ENCODE data around the gene ERFE. TPM values are rescaled to one million over a fixed set of nuclear protein-coding genes. Genes with fewer than 3 reads are reported as not detected.
A peak's percentile ranks its signal among the peaks of the same experiment; 100 is the strongest.

Gene ERFE
- total and polyA plus RNA-seq, 8 donors: 0.14 to 4.9 (median 0.70) TPM; not detected in 2

GRCh38 chr2:238152771-238153688 is 5.7 kb upstream of the ERFE start:
- intact Hi-C loops (cut with DNase I): no loop called here
- Histone ChIP-seq H3K36me3 (no peaks in the 10 kb centered on the region), H3K27ac (no peak overlapping the region), H3K4me1 (no peaks in the 10 kb centered on the region), H3K27me3 (no peaks in the 10 kb centered on the region), H3K9me3 (no peaks in the 10 kb centered on the region), H3K4me3 (no peak overlapping the region)
- no peak for ATAC-seq
- no peak for FAIRE-seq
- no peak for TF ChIP-seq CTCF (IDR thresholded peaks at IDR 0.05)
- 79 to 80% methylated on average over 19 to 22 of the region's 22 CpGs for WGBS, 2 donors
- DNase-seq: peak in 2 of 6 donors; percentile 33 to 40

GRCh38 chr2:238154570-238154969 is 4.2 kb upstream of the ERFE start:
- intact Hi-C loops (cut with DNase I): no loop called here
- H3K9me3 ChIP-seq: no peaks in the 10 kb centered on the region
- no peak overlapping the region for H3K4me3 ChIP-seq
- DNase-seq: peak in 1 of 6 donors; percentile 25
- no peaks in the 10 kb centered on the region for H3K4me1 ChIP-seq
- no peak for FAIRE-seq
- H3K36me3 ChIP-seq: no peaks in the 10 kb centered on the region
- ATAC-seq: no peak
- no peak overlapping the region for H3K27ac ChIP-seq
- no peak for TF ChIP-seq CTCF (IDR thresholded peaks at IDR 0.05)
- H3K27me3 ChIP-seq: no peaks in the 10 kb centered on the region
- 91 to 95% methylated on average over 10 of the region's 10 CpGs for WGBS, 2 donors

- intact Hi-C loops (cut with DNase I): no loop called here
- H3K27ac ChIP-seq: no peak overlapping the region
- peak in 1 of 4 donors; percentile 45 for ATAC-seq
- no peak for TF ChIP-seq CTCF (IDR thresholded peaks at IDR 0.05)
- FAIRE-seq: no peak
- DNase-seq: peak in 1 of 6 donors; percentile 10
- no peaks in the 10 kb centered on the region for H3K36me3 ChIP-seq
- no peaks in the 10 kb centered on the region for H3K9me3 ChIP-seq
- no peak overlapping the region for H3K4me3 ChIP-seq
- H3K4me1 ChIP-seq: no peaks in the 10 kb centered on the region
- no peaks in the 10 kb centered on the region for H3K27me3 ChIP-seq
- 82 to 87% methylated on average over 19 of the region's 19 CpGs for WGBS, 2 donors
These were observed 3.6 kb upstream of the ERFE start for GRCh38 chr2:238155051-238155760.

GRCh38 chr2:238155761-238156694 is 2.7 kb upstream of the ERFE start:
- FAIRE-seq: no peak
- Histone ChIP-seq H3K36me3 (no peaks in the 10 kb centered on the region), H3K9me3 (no peaks in the 10 kb centered on the region), H3K4me3 (no peak overlapping the region), H3K27ac (no peak overlapping the region), H3K4me1 (no peaks in the 10 kb centered on the region), H3K27me3 (no peaks in the 10 kb centered on the region)
- intact Hi-C loops (cut with DNase I): no loop called here
- ATAC-seq: no peak
- WGBS, 2 donors: 77 to 83% methylated on average over 18 of the region's 18 CpGs
- TF ChIP-seq CTCF (IDR thresholded peaks at IDR 0.05): no peak
- DNase-seq: no peak
